B cell (primary cell): ENCODE measurements around the gene L2HGDH.

ENCODE experiments used
- CTCF ChIP-seq: fragments of 200-600 bp; IDR thresholded peaks from one replicate; pipeline ENCODE4 v1.8.0; 2022; ENCODE audit warnings: antibody characterized with exemption, mild to moderate bottlenecking
- EZH2 ChIP-seq: IDR thresholded peaks from 2 replicates; pipeline ENCODE4 v1.6.1; 2012; ENCODE audit warnings: borderline replicate concordance, low read depth, mild to moderate bottlenecking, moderate library complexity, low read length; ENCODE audit not compliant: insufficient read depth, poor library complexity, severe bottlenecking

DNA sequence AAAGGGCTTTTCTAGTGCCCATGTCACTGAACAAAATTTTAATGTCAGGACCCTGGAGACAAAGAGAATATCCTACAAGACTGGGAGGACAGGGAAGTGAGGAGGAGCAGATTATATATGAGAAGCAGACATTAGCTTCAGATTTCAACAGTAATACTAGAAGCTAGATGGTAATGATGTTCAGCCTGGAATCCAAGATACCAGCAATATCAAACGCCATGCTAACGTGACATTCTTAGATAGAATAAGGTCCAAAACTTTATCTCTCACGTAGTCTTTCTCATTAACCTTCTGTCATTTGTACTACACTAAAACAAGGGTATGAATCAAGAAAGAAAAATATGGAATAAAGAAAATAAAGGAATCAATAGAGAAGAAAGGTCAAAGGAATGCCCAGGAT lies 99.3 kb downstream of the L2HGDH start:
- no peak for TF ChIP-seq CTCF
- TF ChIP-seq EZH2: no peak
